Calu3 (cell line): ENCODE results near the gene DHX40. TPM values are rescaled to one million over a fixed set of nuclear protein-coding genes. Genes with fewer than 3 reads are reported as not detected.

Experiments used
- BruUV-seq: library from RNA; stranded (reverse); fragments of 400-500 nt; replicated peaks from 2 replicates; lab custom pipeline; 2021; lab: Mats Ljungman, UMichigan
- CTCF ChIA-PET: fragments of 300-600 bp; sonication (Branson Sonifier 250); formaldehyde crosslinking; loops from one replicate; lab custom pipeline; 2022; ENCODE audit warnings: antibody characterized with exemption; lab: Charles Lee
- DNase-seq: peaks from one replicate; pipeline ENCODE4 v3.0.0; 2022
- H3K27ac Mint-ChIP-seq: one replicate; pipeline ENCODE4 v1.8.0; 2022; ENCODE audit warnings: mixed read lengths; ENCODE audit not compliant: unreplicated experiment
- H3K27me3 Mint-ChIP-seq: one replicate; pipeline ENCODE4 v1.8.0; 2022; ENCODE audit warnings: mixed read lengths; ENCODE audit not compliant: unreplicated experiment
- H3K36me3 Mint-ChIP-seq: one replicate; pipeline ENCODE4 v1.8.0; 2022; ENCODE audit warnings: mild to moderate bottlenecking, moderate library complexity, mixed read lengths; ENCODE audit not compliant: insufficient read depth, unreplicated experiment
- H3K4me1 Mint-ChIP-seq: one replicate; pipeline ENCODE4 v1.8.0; 2022; ENCODE audit warnings: mild to moderate bottlenecking, low read depth, mixed read lengths; ENCODE audit not compliant: unreplicated experiment
- H3K4me3 Mint-ChIP-seq: one replicate; pipeline ENCODE4 v1.8.0; 2022; ENCODE audit warnings: mild to moderate bottlenecking, low read depth, moderate library complexity, mixed read lengths; ENCODE audit not compliant: unreplicated experiment
- H3K9me3 Mint-ChIP-seq: one replicate; pipeline ENCODE4 v1.8.0; 2022; ENCODE audit warnings: low read depth, mixed read lengths; ENCODE audit not compliant: unreplicated experiment
- CTCF ChIP-seq: fragments of 200-600 bp; IDR thresholded peaks from one replicate; pipeline ENCODE4 v1.8.0; 2022; ENCODE audit warnings: antibody characterized with exemption; ENCODE audit not compliant: unreplicated experiment
- intact Hi-C: fragments of 100-400 bp; cut with micrococcal nuclease; formaldehyde crosslinking; loops from one replicate; pipeline ENCODE4 v1.10.0; 2022; ENCODE audit not compliant: unreplicated experiment
- total RNA-seq: library from RNA; stranded (reverse); gene quantifications from 2 replicates; pipeline ENCODE4 v1.2.3, GENCODE V29; 2022

The DHX40 gene
- total RNA-seq, 1 experiment from 2014 or later = 14.9 TPM

GRCh38 chr17:59611503-59611902, 46.1 kb downstream of the DHX40 start:
- no peak for TF ChIP-seq CTCF
- DNase-seq = no peak
- Mint-ChIP-seq H3K4me3 (no peak overlapping the region), H3K9me3 (no peaks in the 10 kb centered on the region), H3K27me3 (no peaks in the 10 kb centered on the region), H3K27ac (no peak overlapping the region), H3K4me1 (no peaks in the 10 kb centered on the region), H3K36me3 (no peaks in the 10 kb centered on the region)
- intact Hi-C loops = no loop called here
- CTCF ChIA-PET = no interaction called here
- BruUV-seq = no TSS peak

- peaks cover 10% of the 10 kb centered on the region for H3K4me1 Mint-ChIP-seq
- H3K27me3 Mint-ChIP-seq = no peaks in the 10 kb centered on the region
- no peak overlapping the region for H3K27ac Mint-ChIP-seq
- DNase-seq = no peak
- no peaks in the 10 kb centered on the region for H3K9me3 Mint-ChIP-seq
- TF ChIP-seq CTCF = no peak
- no TSS peak for BruUV-seq
- no peak overlapping the region for H3K4me3 Mint-ChIP-seq
- peaks cover 31% of the 10 kb centered on the region for H3K36me3 Mint-ChIP-seq
- intact Hi-C loops = no loop called here
- CTCF ChIA-PET = no interaction called here
Observed at GRCh38 chr17:59616253-59616920, 51.0 kb downstream of the DHX40 start.

- intact Hi-C loops = no loop called here
- no peak for DNase-seq
- Mint-ChIP-seq H3K27me3 (no peaks in the 10 kb centered on the region), H3K4me3 (peak overlapping the region; percentile 91), H3K27ac (peak overlapping the region; percentile 98), H3K4me1 (peaks cover 16% of the 10 kb centered on the region), H3K9me3 (no peaks in the 10 kb centered on the region), H3K36me3 (peaks cover 35% of the 10 kb centered on the region)
- CTCF ChIA-PET = no interaction called here
- TF ChIP-seq CTCF = no peak
- no TSS peak for BruUV-seq
Observed at GRCh38 chr17:59617156-59617732, 51.8 kb downstream of the DHX40 start.

- peaks cover 47% of the 10 kb centered on the region for H3K36me3 Mint-ChIP-seq
- BruUV-seq = no TSS peak
Observed at GRCh38 chr17:59619035-59619297, 53.6 kb downstream of the DHX40 start.

More at GRCh38 chr17:59619035-59619297, 53.6 kb downstream of the DHX40 start:
- no peaks in the 10 kb centered on the region for H3K27me3 Mint-ChIP-seq
- no peak for DNase-seq
- H3K27ac Mint-ChIP-seq = peak overlapping the region; percentile 98
- peak overlapping the region; percentile 91 for H3K4me3 Mint-ChIP-seq
- H3K4me1 Mint-ChIP-seq = peaks cover 16% of the 10 kb centered on the region
- no peak for TF ChIP-seq CTCF
- intact Hi-C loops = no loop called here
- CTCF ChIA-PET = interaction anchor here (0.6 to 1.0 kb wide), 3 partner anchors 10 to 1113 kb away, joined by 3 to 5 read pairs (median 4); no protein-coding TSS in a partner anchor
- H3K9me3 Mint-ChIP-seq = no peaks in the 10 kb centered on the region
